H9 (cell line): Measurements from ENCODE around the gene SMARCC2. TPM values are rescaled to one million over a fixed set of nuclear protein-coding genes. Genes with fewer than 3 reads are reported as not detected.

ENCODE experiments used
- DNase-seq: peaks from one replicate; pipeline ENCODE4 v3.0.0-alpha.2; 2017
- H2AFZ ChIP-seq: one replicate; pipeline ENCODE4 v1.6.1; 2013; ENCODE audit warnings: mild to moderate bottlenecking, low read length, control low read depth, moderate library complexity
- H2AK5ac ChIP-seq: 2 replicates; pipeline ENCODE4 v1.6.1; 2013; ENCODE audit warnings: low read length, control low read depth, mixed read lengths; ENCODE audit not compliant: insufficient read length
- H2BK120ac ChIP-seq: one replicate; pipeline ENCODE4 v1.6.1; 2013; ENCODE audit warnings: low read depth, mild to moderate bottlenecking, low read length, control low read depth, inconsistent platforms; ENCODE audit not compliant: poor library complexity, severe bottlenecking
- H2BK12ac ChIP-seq: 2 replicates; pipeline ENCODE4 v1.6.1; 2013; ENCODE audit warnings: low read length, control low read depth, mixed read lengths, low read depth; ENCODE audit not compliant: insufficient read length
- H2BK15ac ChIP-seq: 2 replicates; pipeline ENCODE4 v1.6.1; 2013; ENCODE audit warnings: low read depth, low read length, control low read depth
- H2BK20ac ChIP-seq: one replicate; pipeline ENCODE4 v1.6.1; 2013; ENCODE audit warnings: low read depth, mild to moderate bottlenecking, low read length, control low read depth, inconsistent platforms; ENCODE audit not compliant: poor library complexity, severe bottlenecking
- H2BK5ac ChIP-seq: 2 replicates; pipeline ENCODE4 v1.6.1; 2013; ENCODE audit warnings: low read length, control low read depth, mixed read lengths; ENCODE audit not compliant: insufficient read length
- H3K14ac ChIP-seq: 2 replicates; pipeline ENCODE4 v1.6.1; 2013; ENCODE audit warnings: low read length, control low read depth; ENCODE audit not compliant: insufficient read depth
- H3K18ac ChIP-seq: 2 replicates; pipeline ENCODE4 v1.6.1; 2013; ENCODE audit warnings: low read depth, mild to moderate bottlenecking, mixed read lengths, low read length, control low read depth; ENCODE audit not compliant: insufficient read length
- H3K23ac ChIP-seq: 2 replicates; pipeline ENCODE4 v1.6.1; 2013; ENCODE audit warnings: low read length, control low read depth, mixed read lengths, low read depth; ENCODE audit not compliant: insufficient read length
- H3K23me2 ChIP-seq: 2 replicates; pipeline ENCODE4 v1.6.1; 2013; ENCODE audit warnings: low read depth, mild to moderate bottlenecking, mixed read lengths, low read length, control low read depth; ENCODE audit not compliant: insufficient read length, poor library complexity, severe bottlenecking
- H3K27ac ChIP-seq: 2 replicates; pipeline ENCODE4 v1.5.1; 2013; ENCODE audit warnings: low read length, control low read depth, mixed read lengths, low read depth; ENCODE audit not compliant: insufficient read length
- H3K27me3 ChIP-seq: 2 replicates; pipeline ENCODE4 v1.6.1; 2013; ENCODE audit warnings: low read length, control low read depth, inconsistent platforms; ENCODE audit not compliant: insufficient read depth
- H3K4ac ChIP-seq: 2 replicates; pipeline ENCODE4 v1.6.1; 2013; ENCODE audit warnings: low read depth, mild to moderate bottlenecking, control low read depth, inconsistent platforms, low read length, moderate library complexity
- H3K4me1 ChIP-seq: 2 replicates; pipeline ENCODE4 v1.6.1; 2013; ENCODE audit warnings: low read length, control low read depth, inconsistent platforms; ENCODE audit not compliant: insufficient read depth
- H3K4me2 ChIP-seq: 2 replicates; pipeline ENCODE4 v1.6.1; 2013; ENCODE audit warnings: low read length, control low read depth, mixed read lengths; ENCODE audit not compliant: insufficient read length, insufficient read depth
- H3K56ac ChIP-seq: 2 replicates; pipeline ENCODE4 v1.6.1; 2013; ENCODE audit warnings: low read depth, mild to moderate bottlenecking, mixed read lengths, low read length, control low read depth; ENCODE audit not compliant: insufficient read length
- H3K79me1 ChIP-seq: 2 replicates; pipeline ENCODE4 v1.6.1; 2013; ENCODE audit warnings: low read depth, mild to moderate bottlenecking, moderate library complexity, low read length, control low read depth, inconsistent platforms; ENCODE audit not compliant: insufficient read depth, poor library complexity, severe bottlenecking
- H3K79me2 ChIP-seq: 2 replicates; pipeline ENCODE4 v1.6.1; 2013; ENCODE audit warnings: low read length, control low read depth, inconsistent platforms; ENCODE audit not compliant: insufficient read depth
- H3K9ac ChIP-seq: 2 replicates; pipeline ENCODE4 v1.6.1; 2013; ENCODE audit warnings: low read length, control low read depth, mixed read lengths; ENCODE audit not compliant: insufficient read length; ENCODE audit errors: extremely low read depth
- H3K9me3 ChIP-seq: one replicate; pipeline ENCODE4 v1.6.1; 2013; ENCODE audit warnings: low read depth, low read length, inconsistent platforms; ENCODE audit not compliant: control insufficient read depth
- H3T11ph ChIP-seq: one replicate; pipeline ENCODE4 v1.6.1; 2013; ENCODE audit warnings: mild to moderate bottlenecking, low read length, control low read depth, inconsistent platforms
- H4K20me1 ChIP-seq: one replicate; pipeline ENCODE4 v1.6.1; 2013; ENCODE audit not compliant: control insufficient read depth, insufficient read length, insufficient read depth
- H4K5ac ChIP-seq: 2 replicates; pipeline ENCODE4 v1.6.1; 2013; ENCODE audit warnings: low read depth, mild to moderate bottlenecking, mixed read lengths, low read length, control low read depth; ENCODE audit not compliant: insufficient read length
- H4K8ac ChIP-seq: replicated peaks from 2 replicates; pipeline ENCODE4 v1.6.1; 2013; ENCODE audit warnings: low read length, control low read depth, mixed read lengths, low read depth; ENCODE audit not compliant: insufficient read length
- H4K91ac ChIP-seq: 2 replicates; pipeline ENCODE4 v1.6.1; 2013; ENCODE audit warnings: low read depth, mild to moderate bottlenecking, moderate library complexity, mixed read lengths, low read length, control low read depth; ENCODE audit not compliant: insufficient read length
- H3K27ac Mint-ChIP-seq, 3 experiments: 2 replicates in 2 of 3; 3 replicates in 1 of 3; pipeline ENCODE4 v1.8.0; 2020 to 2021; ENCODE audit warnings: mixed read lengths in 3 of 3, mild to moderate bottlenecking in 1 of 3, moderate library complexity in 1 of 3
- H3K27me3 Mint-ChIP-seq: 2 replicates; pipeline ENCODE4 v1.8.0; 2021; ENCODE audit warnings: low read depth, mild to moderate bottlenecking, moderate library complexity, mixed read lengths
- H3K36me3 Mint-ChIP-seq, 3 experiments: 2 replicates in 2 of 3; 3 replicates in 1 of 3; pipeline ENCODE4 v1.8.0; 2020 to 2021; ENCODE audit warnings: low read depth in 3 of 3, mixed read lengths in 3 of 3; ENCODE audit not compliant: insufficient read depth in 1 of 3
- H3K4me1 Mint-ChIP-seq, 2 experiments: 2 replicates each; pipeline ENCODE4 v1.8.0; 2020; ENCODE audit warnings: mixed read lengths in 2 of 2
- H3K4me3 Mint-ChIP-seq, 2 experiments: 2 replicates in 1 of 2; 3 replicates in 1 of 2; pipeline ENCODE4 v1.8.0; 2020 to 2021; ENCODE audit warnings: mild to moderate bottlenecking in 2 of 2, mixed read lengths in 2 of 2, moderate library complexity in 1 of 2
- H3K9me3 Mint-ChIP-seq, 2 experiments: 2 replicates in 1 of 2; 3 replicates in 1 of 2; pipeline ENCODE4 v1.8.0; 2020; ENCODE audit warnings: mild to moderate bottlenecking in 2 of 2, mixed read lengths in 2 of 2, moderate library complexity in 1 of 2
- CTCF ChIP-seq: fragments of 200-600 bp; sonication (generic); conservative IDR thresholded peaks from 3 replicates; pipeline ENCODE4 v1.8.0; 2021; ENCODE audit warnings: antibody characterized with exemption, mild to moderate bottlenecking
- WGBS: extraction: QIAGEN DNeasy Blood & Tissue Kit; methylation state at CpG from one replicate; pipeline ENCODE4 v1.1.7; 2013; ENCODE audit warnings: missing lambda C conversion rate, low lambda C conversion rate, mixed read lengths; ENCODE audit not compliant: insufficient read length; ENCODE audit errors: extremely low coverage; 5-methylcytosine and 5-hydroxymethylcytosine counted together
- total RNA-seq: library from RNA; stranded (reverse); gene quantifications from 2 replicates; pipeline ENCODE4 v1.2.1, GENCODE V29; 2021

The SMARCC2 gene
- total RNA-seq, 1 experiment from 2014 or later, result 86.9 TPM

GRCh38 chr12:56118688-56119357, 70.5 kb downstream of the SMARCC2 start:
- WGBS, result no CpG with 5 or more reads among the region's 13 CpGs
- peaks cover 8% of the 10 kb centered on the region for H3K23me2 ChIP-seq
- peak overlapping the region; percentile 70 for H3K4me2 ChIP-seq
- no peaks in the 10 kb centered on the region; the same call in 1 of the 2 replicates for H3K4me1 ChIP-seq
- no peak overlapping the region for H4K91ac ChIP-seq
- no peak for DNase-seq
- Mint-ChIP-seq H3K27ac (peak overlapping the region; percentile 74 to 99 (median 94)), H3K4me3 (peak overlapping the region; percentile 97 to 98), H3K9me3 (peaks cover 3 to 7% of the 10 kb centered on the region in 2 experiments; a peak in 2 of 5 replicates), H3K4me1 (peaks cover 25 to 27% of the 10 kb centered on the region in 2 experiments), H3K27me3 (peaks cover 2% of the 10 kb centered on the region; the same call in 1 of the 2 replicates), H3K36me3 (peaks cover 29 to 49% (median 39%) of the 10 kb centered on the region in 3 experiments)
- H2AFZ ChIP-seq, result no peak overlapping the region
- no peak overlapping the region for H3K23ac ChIP-seq
- peak overlapping the region; percentile 61 for H3K9ac ChIP-seq
- no peak overlapping the region for H3K4ac ChIP-seq
- no peak overlapping the region for H2BK20ac ChIP-seq
- no peak overlapping the region for H2BK15ac ChIP-seq
- no peak overlapping the region for H2AK5ac ChIP-seq
- TF ChIP-seq CTCF, result no peak
- H3K27ac ChIP-seq, result no peak overlapping the region
- H2BK12ac ChIP-seq, result no peak overlapping the region
- H4K20me1 ChIP-seq, result no peaks in the 10 kb centered on the region
- no peaks in the 10 kb centered on the region for H3K9me3 ChIP-seq
- no peak overlapping the region for H3T11ph ChIP-seq
- H2BK120ac ChIP-seq, result no peak overlapping the region
- no peak overlapping the region for H4K8ac ChIP-seq
- H3K18ac ChIP-seq, result no peak overlapping the region
- peaks cover 3% of the 10 kb centered on the region; the same call in 1 of the 2 replicates for H3K79me2 ChIP-seq
- H2BK5ac ChIP-seq, result no peak overlapping the region
- H3K27me3 ChIP-seq, result no peaks in the 10 kb centered on the region
- H3K79me1 ChIP-seq, result no peaks in the 10 kb centered on the region
- H4K5ac ChIP-seq, result no peak overlapping the region
- no peak overlapping the region for H3K56ac ChIP-seq
- no peak overlapping the region for H3K14ac ChIP-seq
